Hepatocyte (in vitro differentiated cells): Measurements from ENCODE around the gene CENPI.
"Not testable (repeated sequence)": the region's sequence is repeated elsewhere in the genome, so short reads cannot be mapped to it uniquely, and the experiment has no call there.

Source experiments
- CTCF ChIP-seq: fragments of 200-600 bp; sonication (generic); IDR thresholded peaks from 2 replicates; pipeline ENCODE4 v1.5.1; 2016; ENCODE audit warnings: antibody characterized with exemption, mild to moderate bottlenecking; ENCODE audit not compliant: poor library complexity
- EZH2 ChIP-seq: fragments of 200-600 bp; sonication (generic); IDR thresholded peaks from 2 replicates; pipeline ENCODE4 v1.6.1; 2016; ENCODE audit warnings: antibody characterized with exemption, mild to moderate bottlenecking, borderline replicate concordance

GRCh38 chrX:101056551-101056950, 41.5 kb upstream of the CENPI start:
- not testable (repeated sequence) for TF ChIP-seq EZH2, CTCF
